OCI-LY7 (cell line): ENCODE data around the gene P2RX1. TPM values are rescaled to one million over a fixed set of nuclear protein-coding genes. Genes with fewer than 3 reads are reported as not detected.

Experiments
- BruUV-seq: library from RNA; stranded (reverse); fragments of 400-500 nt; replicated peaks from 2 replicates; lab custom pipeline; 2021; lab: Mats Ljungman, UMichigan
- CTCF ChIA-PET: fragments of 300-600 bp; sonication (Branson Sonifier 250); formaldehyde crosslinking; loops from one replicate; lab custom pipeline; 2022; ENCODE audit warnings: antibody characterized with exemption; ENCODE audit not compliant: unreplicated experiment; lab: Charles Lee
- POLR2A ChIA-PET: fragments of 300-600 bp; sonication (Branson Sonifier 250); formaldehyde crosslinking; loops from one replicate; lab custom pipeline; 2022; ENCODE audit warnings: antibody characterized with exemption; lab: Charles Lee
- DNase-seq: peaks from one replicate; pipeline ENCODE4 v3.0.0-alpha.2; 2015; ENCODE audit warnings: low spot score
- H2AFZ ChIP-seq: fragments of 200-600 bp; sonication (generic), shearing (Covaris generic); 2 replicates; pipeline ENCODE4 v1.6.1; 2014; ENCODE audit warnings: mild to moderate bottlenecking, antibody characterized with exemption, low read length, moderate library complexity
- H3K27ac ChIP-seq: fragments of 200-600 bp; sonication (generic); 2 replicates; pipeline ENCODE4 v1.5.1; 2014; ENCODE audit warnings: mixed run types, low read depth, mild to moderate bottlenecking, moderate library complexity, low read length, inconsistent platforms; ENCODE audit not compliant: poor library complexity, severe bottlenecking
- H3K36me3 ChIP-seq: fragments of 200-600 bp; sonication (generic); 2 replicates; pipeline ENCODE4 v1.6.1; 2014; ENCODE audit warnings: mild to moderate bottlenecking, antibody characterized with exemption, low read length, moderate library complexity, mixed read lengths; ENCODE audit not compliant: insufficient read depth
- H3K4me1 ChIP-seq: fragments of 200-600 bp; sonication (generic); 2 replicates; pipeline ENCODE4 v1.5.1; 2014; ENCODE audit warnings: mild to moderate bottlenecking, low read length; ENCODE audit not compliant: insufficient read depth, poor library complexity, severe bottlenecking
- H3K4me2 ChIP-seq: fragments of 200-600 bp; sonication (generic); 2 replicates; pipeline ENCODE4 v1.6.1; 2014; ENCODE audit warnings: mild to moderate bottlenecking, low read length
- H3K4me3 ChIP-seq: fragments of 200-600 bp; sonication (generic); 2 replicates; pipeline ENCODE4 v1.5.1; 2014; ENCODE audit warnings: mild to moderate bottlenecking, low read depth, low read length; ENCODE audit not compliant: poor library complexity, severe bottlenecking
- H3K79me2 ChIP-seq: fragments of 200-600 bp; sonication (generic); 2 replicates; pipeline ENCODE4 v1.6.1; 2016; ENCODE audit warnings: low read depth, mild to moderate bottlenecking, low read length, moderate library complexity, mixed read lengths; ENCODE audit not compliant: insufficient read depth
- H3K9me2 ChIP-seq: fragments of 200-600 bp; sonication (generic); 2 replicates; pipeline ENCODE4 v1.6.1; 2016; ENCODE audit warnings: mild to moderate bottlenecking, low read length, mixed read lengths; ENCODE audit not compliant: insufficient read depth
- H3K9me3 ChIP-seq: fragments of 200-600 bp; sonication (generic); 2 replicates; pipeline ENCODE4 v1.6.1; 2014; ENCODE audit warnings: mild to moderate bottlenecking, mixed run types, low read length, mixed read lengths
- H4K20me1 ChIP-seq: fragments of 200-600 bp; sonication (generic); 2 replicates; pipeline ENCODE4 v1.6.1; 2014; ENCODE audit warnings: mild to moderate bottlenecking, antibody characterized with exemption, low read length, moderate library complexity, mixed read lengths; ENCODE audit not compliant: insufficient read depth
- EZH2phosphoT487 ChIP-seq: fragments of 200-600 bp; sonication (generic); IDR thresholded peaks from 2 replicates; pipeline ENCODE4 v1.6.1; 2018; ENCODE audit warnings: low read depth, borderline replicate concordance, mild to moderate bottlenecking, mixed run types, antibody characterized with exemption, low read length, moderate library complexity, mixed read lengths
- intact Hi-C: fragments of 100-400 bp; cut with micrococcal nuclease; formaldehyde crosslinking; loops from one replicate; pipeline ENCODE4 v1.10.0; 2022; ENCODE audit not compliant: unreplicated experiment
- total RNA-seq, 2 experiments: library from RNA; depleted of rRNA in 1 of 2; stranded (reverse); fragments of >200 nt in 1 of 2; shearing (Covaris generic) in 1 of 2; gene quantifications; 2 replicates each; pipeline ENCODE4 v1.2.3, GENCODE V29; 2014 to 2022
- TF ChIP-seq, protein P1 (sequence below): fragments of 200-600 bp; sonication (generic); conservative IDR thresholded peaks from 2 replicates; pipeline ENCODE4 v1.5.1; 2014; ENCODE audit warnings: mild to moderate bottlenecking, antibody characterized with exemption, low read length, moderate library complexity, mixed read lengths

Gene P2RX1
- total RNA-seq, 2 experiments from 2014 or later, result 0.69 to 4.5 TPM

DNA sequence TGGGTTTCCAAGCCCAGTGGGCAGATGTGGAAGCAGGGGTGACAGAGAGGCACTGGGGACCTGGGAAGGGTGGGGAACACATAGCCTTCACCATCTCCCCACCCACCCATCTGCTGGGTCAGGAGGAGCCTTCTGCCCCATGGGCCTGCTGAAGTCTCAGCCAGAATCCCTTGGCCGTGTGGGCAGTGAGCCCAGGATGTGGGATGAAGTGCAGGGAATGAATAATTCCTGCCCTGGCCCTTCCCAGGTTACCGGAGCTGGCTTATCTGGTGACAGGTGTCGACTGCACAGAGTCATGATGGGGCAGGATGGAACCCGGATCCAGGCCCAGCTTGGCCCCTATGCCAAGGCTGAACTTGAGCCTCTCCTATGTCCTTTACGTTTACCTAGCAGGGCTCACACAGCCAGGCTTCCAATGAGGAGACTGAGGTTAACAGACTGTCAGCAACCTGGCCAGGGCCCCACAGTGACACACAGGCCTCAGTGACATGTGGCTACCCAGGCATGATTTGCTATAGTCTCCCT lies 30.5 kb upstream of the P2RX1 start:
- no peak overlapping the region for H3K4me3 ChIP-seq
- H3K36me3 ChIP-seq, result peaks cover 96% of the 10 kb centered on the region
- no peaks in the 10 kb centered on the region for H3K9me2 ChIP-seq
- ChIA-PET POLR2A (no interaction called here), CTCF (no interaction called here)
- peaks cover 7% of the 10 kb centered on the region; the same call in 1 of the 2 replicates for H4K20me1 ChIP-seq
- H3K79me2 ChIP-seq, result peaks cover 8% of the 10 kb centered on the region; the same call in 1 of the 2 replicates
- no peak overlapping the region for H3K27ac ChIP-seq
- no TSS peak for BruUV-seq
- TF ChIP-seq EZH2phosphoT487, result no peak
- TF ChIP-seq, protein P1, sequence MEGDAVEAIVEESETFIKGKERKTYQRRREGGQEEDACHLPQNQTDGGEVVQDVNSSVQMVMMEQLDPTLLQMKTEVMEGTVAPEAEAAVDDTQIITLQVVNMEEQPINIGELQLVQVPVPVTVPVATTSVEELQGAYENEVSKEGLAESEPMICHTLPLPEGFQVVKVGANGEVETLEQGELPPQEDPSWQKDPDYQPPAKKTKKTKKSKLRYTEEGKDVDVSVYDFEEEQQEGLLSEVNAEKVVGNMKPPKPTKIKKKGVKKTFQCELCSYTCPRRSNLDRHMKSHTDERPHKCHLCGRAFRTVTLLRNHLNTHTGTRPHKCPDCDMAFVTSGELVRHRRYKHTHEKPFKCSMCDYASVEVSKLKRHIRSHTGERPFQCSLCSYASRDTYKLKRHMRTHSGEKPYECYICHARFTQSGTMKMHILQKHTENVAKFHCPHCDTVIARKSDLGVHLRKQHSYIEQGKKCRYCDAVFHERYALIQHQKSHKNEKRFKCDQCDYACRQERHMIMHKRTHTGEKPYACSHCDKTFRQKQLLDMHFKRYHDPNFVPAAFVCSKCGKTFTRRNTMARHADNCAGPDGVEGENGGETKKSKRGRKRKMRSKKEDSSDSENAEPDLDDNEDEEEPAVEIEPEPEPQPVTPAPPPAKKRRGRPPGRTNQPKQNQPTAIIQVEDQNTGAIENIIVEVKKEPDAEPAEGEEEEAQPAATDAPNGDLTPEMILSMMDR, result no peak
- no peak overlapping the region for H3K4me2 ChIP-seq
- no peaks in the 10 kb centered on the region for H3K9me3 ChIP-seq
- no peaks in the 10 kb centered on the region for H3K4me1 ChIP-seq
- no peak overlapping the region for H2AFZ ChIP-seq
- intact Hi-C loops, result no loop called here
- DNase-seq, result no peak

DNA sequence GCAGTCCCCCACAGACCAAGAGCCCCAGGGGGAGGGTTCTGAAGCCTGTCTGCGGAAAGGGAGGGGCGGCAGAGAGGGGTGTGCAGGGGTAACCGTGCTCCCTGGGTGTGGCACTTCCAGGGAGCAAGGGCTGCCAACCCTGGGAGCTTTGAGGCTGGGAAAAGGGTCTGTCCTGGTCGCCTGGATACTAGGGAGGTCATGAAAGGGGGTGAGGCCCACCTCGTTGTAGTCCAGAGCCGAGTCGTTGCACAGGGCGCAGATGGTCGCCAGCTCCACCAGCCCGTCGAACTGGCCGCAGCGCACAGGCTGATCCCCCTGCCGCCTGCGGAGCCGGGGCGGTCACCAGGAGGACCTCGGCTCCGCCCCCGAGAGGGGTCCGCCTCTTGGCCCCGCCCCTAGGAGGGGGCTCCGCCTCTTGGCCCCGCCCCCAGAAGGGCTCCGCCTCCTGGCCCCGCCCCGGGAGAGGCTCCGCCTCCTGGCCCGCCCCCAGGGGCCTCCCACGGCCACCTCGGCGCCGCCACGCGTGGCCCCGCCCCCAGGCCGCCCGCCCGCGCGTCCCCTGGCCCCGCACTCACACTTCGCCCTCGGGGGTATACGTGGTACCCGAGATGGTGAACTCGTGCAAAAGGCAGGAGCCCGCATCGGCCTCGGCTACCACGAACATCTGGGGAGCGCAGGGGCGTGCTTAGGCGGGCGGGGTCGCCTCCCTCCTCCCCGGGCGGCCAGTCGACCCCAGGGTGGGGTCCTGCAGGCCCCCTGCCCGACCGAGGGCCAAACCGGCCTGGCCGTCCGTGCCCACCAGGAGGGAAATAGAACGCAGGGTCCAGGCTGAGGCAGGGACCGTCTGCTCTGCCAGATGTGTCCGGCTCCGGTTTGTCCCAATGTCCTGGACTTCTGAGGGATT lies 28.5 kb upstream of the P2RX1 start:
- peaks cover 8% of the 10 kb centered on the region; the same call in 1 of the 2 replicates for H3K79me2 ChIP-seq
- peaks cover 7% of the 10 kb centered on the region; the same call in 1 of the 2 replicates for H4K20me1 ChIP-seq
- no peaks in the 10 kb centered on the region for H3K9me3 ChIP-seq
- H3K27ac ChIP-seq, result no peak overlapping the region
- no peak overlapping the region for H3K4me2 ChIP-seq
- H3K4me3 ChIP-seq, result no peak overlapping the region
- no TSS peak for BruUV-seq
- CTCF ChIA-PET, result no interaction called here
- intact Hi-C loops, result no loop called here
- H3K9me2 ChIP-seq, result no peaks in the 10 kb centered on the region
- peaks cover 97% of the 10 kb centered on the region for H3K36me3 ChIP-seq
- H2AFZ ChIP-seq, result no peak overlapping the region
- POLR2A ChIA-PET, result no interaction called here
- H3K4me1 ChIP-seq, result no peaks in the 10 kb centered on the region
- no peak for TF ChIP-seq EZH2phosphoT487
- TF ChIP-seq, protein P1, result no peak
- peak; percentile 74 for DNase-seq
